ENCODE results near the gene CBLIF.

Gene CBLIF

DNA sequence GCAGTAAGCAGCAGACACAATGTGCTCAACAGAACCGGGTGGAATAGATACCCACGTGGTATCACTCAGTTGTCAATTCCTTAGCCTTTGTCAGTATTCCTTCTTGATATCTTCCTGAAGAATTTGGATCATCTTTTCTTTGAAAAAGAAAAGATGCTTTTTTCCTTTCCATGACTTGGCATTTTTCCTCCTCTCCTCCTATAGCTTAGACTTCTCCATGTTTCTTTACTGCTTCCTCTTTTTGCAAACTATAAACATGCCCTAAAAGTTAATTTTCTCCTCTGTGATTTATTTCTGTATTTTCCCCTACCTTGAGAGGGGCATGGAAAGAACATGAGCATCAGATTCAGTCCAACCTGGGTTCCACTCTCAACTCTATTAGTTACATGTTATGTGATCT, 11.7 kb downstream of the CBLIF start:
- Histone ChIP-seq H3F3A (ENCODE audit: insufficient read depth) (no peaks in the 10 kb centered on the region), H3K79me2 (ENCODE audit: insufficient read depth, low read length) (no peaks in the 10 kb centered on the region), H3K9me3 (ENCODE audit: insufficient read depth, low read length) (no peaks in the 10 kb centered on the region), H3K27me3 (ENCODE audit: low read length) (no peaks in the 10 kb centered on the region), H3K36me3 (ENCODE audit: low read length) (no peaks in the 10 kb centered on the region), H3K4me2 (ENCODE audit: low read depth, low read length, poor library complexity, severe bottlenecking) (no peak overlapping the region), H3K4me3 (ENCODE audit: insufficient read depth, low read length, poor library complexity, severe bottlenecking) (no peak overlapping the region), H2AFZ (ENCODE audit: low read depth, low read length, severe bottlenecking) (no peak overlapping the region), H3K9me2 (replicated peaks; ENCODE audit: insufficient read depth, low read length) (no peaks in the 10 kb centered on the region), H4K20me1 (ENCODE audit: low read depth, low read length) (no peaks in the 10 kb centered on the region), H3K27ac (ENCODE audit: low read depth, low read length) (no peak overlapping the region), H3K9ac (ENCODE audit: low read length) (no peak overlapping the region)
- TF ChIP-seq EZH2phosphoT487 (conservative IDR thresholded peaks at IDR 0.05; ENCODE audit: low read length): no peak
- TF ChIP-seq, protein P1, sequence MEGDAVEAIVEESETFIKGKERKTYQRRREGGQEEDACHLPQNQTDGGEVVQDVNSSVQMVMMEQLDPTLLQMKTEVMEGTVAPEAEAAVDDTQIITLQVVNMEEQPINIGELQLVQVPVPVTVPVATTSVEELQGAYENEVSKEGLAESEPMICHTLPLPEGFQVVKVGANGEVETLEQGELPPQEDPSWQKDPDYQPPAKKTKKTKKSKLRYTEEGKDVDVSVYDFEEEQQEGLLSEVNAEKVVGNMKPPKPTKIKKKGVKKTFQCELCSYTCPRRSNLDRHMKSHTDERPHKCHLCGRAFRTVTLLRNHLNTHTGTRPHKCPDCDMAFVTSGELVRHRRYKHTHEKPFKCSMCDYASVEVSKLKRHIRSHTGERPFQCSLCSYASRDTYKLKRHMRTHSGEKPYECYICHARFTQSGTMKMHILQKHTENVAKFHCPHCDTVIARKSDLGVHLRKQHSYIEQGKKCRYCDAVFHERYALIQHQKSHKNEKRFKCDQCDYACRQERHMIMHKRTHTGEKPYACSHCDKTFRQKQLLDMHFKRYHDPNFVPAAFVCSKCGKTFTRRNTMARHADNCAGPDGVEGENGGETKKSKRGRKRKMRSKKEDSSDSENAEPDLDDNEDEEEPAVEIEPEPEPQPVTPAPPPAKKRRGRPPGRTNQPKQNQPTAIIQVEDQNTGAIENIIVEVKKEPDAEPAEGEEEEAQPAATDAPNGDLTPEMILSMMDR (IDR thresholded peaks at IDR 0.05; ENCODE audit: insufficient read depth, low read length, poor library complexity, severe bottlenecking): no peak

DNA sequence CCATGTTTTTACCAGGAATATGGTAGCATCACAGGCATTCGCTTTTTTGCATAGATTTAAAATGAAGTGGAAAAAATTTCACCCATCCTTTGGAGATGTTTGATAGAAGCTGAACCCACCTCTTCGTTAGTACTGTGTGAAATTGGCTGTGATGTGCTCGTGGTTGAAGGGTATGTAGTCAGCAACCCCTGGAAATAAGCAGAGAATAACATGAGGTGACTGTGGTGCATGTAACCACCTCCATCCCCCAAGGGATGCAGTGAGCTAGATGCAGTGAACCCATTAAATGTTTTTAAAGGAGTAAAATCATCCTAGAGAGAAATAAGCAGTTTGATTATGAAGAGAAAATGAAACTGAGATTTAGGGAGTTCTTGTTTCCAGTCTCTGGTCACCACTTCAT, 15.9 kb downstream of the CBLIF start:
- H3K27ac ChIP-seq (ENCODE audit: low read depth, low read length): no peak overlapping the region
- H3K4me3 ChIP-seq (ENCODE audit: insufficient read depth, low read length, poor library complexity, severe bottlenecking): no peak overlapping the region
- TF ChIP-seq, protein P1 (IDR thresholded peaks at IDR 0.05; ENCODE audit: insufficient read depth, low read length, poor library complexity, severe bottlenecking): no peak
- no peak for TF ChIP-seq EZH2phosphoT487 (conservative IDR thresholded peaks at IDR 0.05; ENCODE audit: low read length)
- H3F3A ChIP-seq (ENCODE audit: insufficient read depth): no peaks in the 10 kb centered on the region
- no peaks in the 10 kb centered on the region for H3K9me2 ChIP-seq (replicated peaks; ENCODE audit: insufficient read depth, low read length)
- no peak overlapping the region for H2AFZ ChIP-seq (ENCODE audit: low read depth, low read length, severe bottlenecking)
- H3K9me3 ChIP-seq (ENCODE audit: insufficient read depth, low read length): no peaks in the 10 kb centered on the region
- H3K36me3 ChIP-seq (ENCODE audit: low read length): no peaks in the 10 kb centered on the region
- no peaks in the 10 kb centered on the region for H4K20me1 ChIP-seq (ENCODE audit: low read depth, low read length)
- H3K9ac ChIP-seq (ENCODE audit: low read length): no peak overlapping the region
- H3K79me2 ChIP-seq (ENCODE audit: insufficient read depth, low read length): no peaks in the 10 kb centered on the region
- no peaks in the 10 kb centered on the region for H3K27me3 ChIP-seq (ENCODE audit: low read length)
- H3K4me2 ChIP-seq (ENCODE audit: low read depth, low read length, poor library complexity, severe bottlenecking): no peak overlapping the region

DNA sequence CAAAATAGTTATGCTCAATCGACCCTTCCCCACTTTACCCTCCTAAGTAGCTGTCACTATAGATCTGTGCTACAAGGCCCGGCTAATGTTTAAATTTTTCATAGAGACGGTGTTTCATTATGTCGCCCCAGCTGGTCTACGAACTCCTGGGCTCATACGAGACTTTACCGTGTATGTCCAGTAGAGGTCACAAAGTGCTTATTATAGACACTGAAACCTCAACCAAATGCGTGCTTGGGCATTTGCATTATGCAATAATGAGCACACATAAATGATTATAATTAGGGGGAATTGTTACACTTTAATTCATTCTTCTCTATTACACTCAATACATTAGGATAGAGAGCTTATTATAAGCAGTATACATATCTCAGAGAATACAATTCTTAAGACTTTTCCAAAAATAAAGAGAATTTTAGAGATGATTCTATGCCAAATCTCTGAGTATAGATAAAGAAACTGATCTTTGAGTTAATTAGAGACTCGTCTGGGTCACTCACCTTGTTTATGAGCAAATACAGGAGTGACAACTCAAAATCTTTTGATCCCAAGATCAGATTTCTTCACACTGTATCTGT, 22.2 kb downstream of the CBLIF start:
- Histone ChIP-seq H3K9me3 (ENCODE audit: insufficient read depth, low read length) (no peaks in the 10 kb centered on the region), H3K4me3 (ENCODE audit: insufficient read depth, low read length, poor library complexity, severe bottlenecking) (no peak overlapping the region), H3F3A (ENCODE audit: insufficient read depth) (no peaks in the 10 kb centered on the region), H3K79me2 (ENCODE audit: insufficient read depth, low read length) (no peaks in the 10 kb centered on the region), H3K4me2 (ENCODE audit: low read depth, low read length, poor library complexity, severe bottlenecking) (no peak overlapping the region), H3K9me2 (replicated peaks; ENCODE audit: insufficient read depth, low read length) (no peaks in the 10 kb centered on the region), H4K20me1 (ENCODE audit: low read depth, low read length) (no peaks in the 10 kb centered on the region), H2AFZ (ENCODE audit: low read depth, low read length, severe bottlenecking) (no peak overlapping the region), H3K27ac (ENCODE audit: low read depth, low read length) (no peak overlapping the region), H3K9ac (ENCODE audit: low read length) (no peak overlapping the region), H3K36me3 (ENCODE audit: low read length) (no peaks in the 10 kb centered on the region), H3K27me3 (ENCODE audit: low read length) (no peaks in the 10 kb centered on the region)
- no peak for TF ChIP-seq EZH2phosphoT487 (conservative IDR thresholded peaks at IDR 0.05; ENCODE audit: low read length)
- TF ChIP-seq, protein P1 (IDR thresholded peaks at IDR 0.05; ENCODE audit: insufficient read depth, low read length, poor library complexity, severe bottlenecking): peak; percentile 16
